ENCODE results near the gene WNK4.
A peak's percentile ranks its signal among the peaks of the same experiment; 100 is the strongest.
"Not testable (repeated sequence)": the region's sequence is repeated elsewhere in the genome, so short reads cannot be mapped to it uniquely, and the experiment has no call there.

Gene WNK4

DNA sequence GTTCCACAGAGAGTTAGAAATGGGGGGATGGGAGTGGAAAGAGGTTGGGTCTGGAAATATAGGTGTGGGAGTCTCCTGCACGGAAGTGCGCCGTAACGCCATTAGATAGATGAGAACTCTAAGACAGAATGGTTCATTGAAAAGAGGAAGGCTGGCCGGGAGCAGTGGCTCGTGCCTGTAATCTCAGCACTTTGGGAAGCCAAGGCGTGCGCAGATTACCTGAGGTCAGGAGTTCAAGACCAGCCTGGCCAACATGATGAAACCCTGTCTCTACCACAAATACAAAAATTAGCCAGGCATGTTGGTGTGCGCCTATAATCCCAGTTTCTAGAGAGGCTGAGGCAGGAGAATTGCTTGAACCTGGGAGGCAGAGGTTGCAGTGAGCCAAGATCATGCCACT lies 12.4 kb upstream of the WNK4 start:
- H3K27ac ChIP-seq; DNase-seq (ENCODE audit: low read depth, low spot score): not testable (repeated sequence)

- not testable (repeated sequence) for DNase-seq (ENCODE audit: low read depth, low spot score)
Observed at GRCh38 chr17:42769964-42770363, 10.4 kb upstream of the WNK4 start.

DNA sequence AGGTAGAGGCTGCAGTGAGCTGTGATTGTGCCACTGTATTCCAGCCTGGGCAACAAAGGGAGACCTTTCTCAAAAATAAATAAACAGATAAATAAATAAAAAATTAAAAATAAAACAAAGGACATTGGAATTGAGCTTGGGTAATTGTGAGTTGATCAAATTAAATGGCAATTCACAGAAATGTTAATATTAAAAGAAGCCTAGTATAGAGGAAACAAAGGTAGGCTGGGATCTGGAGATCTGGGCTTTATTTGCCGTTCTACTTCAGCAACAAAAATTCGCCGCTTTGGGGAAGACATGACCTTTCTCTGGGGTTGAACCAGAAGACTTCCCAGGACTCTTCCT lies 7.5 kb upstream of the WNK4 start:
- DNase-seq (ENCODE audit: low read depth, low spot score), result no peak
- H3K27ac ChIP-seq, result peak overlapping the region; percentile 81

More at GRCh38 chr17:42769964-42770363, 10.4 kb upstream of the WNK4 start:
- H3K27ac ChIP-seq, result not testable (repeated sequence)

GRCh38 chr17:42773290-42774035 lies 6.9 kb upstream of the WNK4 start, which contains the start of gene VPS25:
Gene VPS25, plus strand, starts transcription at chr17:42773449. Its CDS starts 27 bp downstream, at chr17:42773476.
- peak; percentile 43 for DNase-seq (ENCODE audit: low read depth, low spot score)
- H3K27ac ChIP-seq, result peak within 1 kb of the TSS; percentile 81

DNA sequence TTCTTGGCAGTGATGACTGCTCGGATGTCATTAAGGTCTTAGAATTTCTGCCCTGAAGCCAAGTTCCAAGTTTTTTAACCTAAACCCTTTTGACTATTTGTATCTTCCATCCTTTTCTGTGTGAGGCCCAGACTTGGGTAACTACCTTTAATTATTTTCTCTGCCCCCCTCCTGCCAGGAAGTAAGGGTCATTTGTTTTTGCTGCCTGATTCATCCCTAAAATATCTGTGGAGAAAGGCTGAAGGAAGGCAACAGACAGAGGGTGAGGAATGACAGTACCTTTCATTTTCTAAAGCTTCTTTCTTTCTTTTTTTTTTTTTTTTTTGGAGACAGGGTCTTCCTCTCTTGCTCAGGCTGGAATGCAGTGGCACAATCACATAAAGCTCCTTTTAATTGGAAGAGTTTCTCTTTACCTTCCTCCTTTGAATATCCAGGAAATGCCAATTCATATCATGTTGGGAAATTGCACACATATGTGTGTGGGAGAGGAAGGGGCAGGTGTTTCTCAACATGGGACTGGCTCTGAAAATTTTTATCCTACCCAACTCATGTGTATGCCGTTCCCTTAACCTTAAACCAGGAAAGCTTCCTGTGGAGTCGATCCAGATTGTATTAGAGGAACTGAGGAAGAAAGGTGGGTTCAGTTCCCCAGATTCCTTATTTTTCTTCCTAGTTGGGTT lies 6.2 kb upstream of the WNK4 start:
- H3K27ac ChIP-seq, result peak overlapping the region; percentile 81
- DNase-seq (ENCODE audit: low read depth, low spot score), result no peak

GRCh38 chr17:42775534-42776098 lies 4.8 kb upstream of the WNK4 start:
- no peak overlapping the region for H3K27ac ChIP-seq
- no peak for DNase-seq (ENCODE audit: low read depth, low spot score)

DNA sequence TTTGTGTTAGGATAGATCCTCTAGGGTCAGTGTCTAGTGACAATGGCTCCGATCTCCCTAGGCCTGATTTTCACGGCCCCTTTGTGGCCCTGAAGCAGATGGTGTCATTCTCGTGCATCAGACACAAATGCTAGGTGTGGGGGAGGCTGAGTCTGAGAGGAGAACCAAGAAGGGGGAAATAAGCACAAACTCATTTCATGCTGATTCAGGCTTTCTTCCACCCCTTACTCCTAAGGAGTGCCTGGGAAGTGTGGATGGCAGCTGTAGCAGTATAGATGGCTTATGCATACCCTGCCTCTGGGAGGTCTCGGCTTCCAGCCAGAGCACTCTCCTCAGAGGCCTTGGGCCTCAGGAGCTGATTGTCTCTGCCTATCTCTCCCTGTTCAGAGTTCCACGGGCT lies 1.8 kb upstream of the WNK4 start:
- H3K27ac ChIP-seq, result no peak overlapping the region
- no peak for DNase-seq (ENCODE audit: low read depth, low spot score)

GRCh38 chr17:42779304-42779935 lies 990 bp upstream of the WNK4 start:
- DNase-seq (ENCODE audit: low read depth, low spot score), result no peak
- H3K27ac ChIP-seq, result no peak overlapping the region

- no peak overlapping the region for H3K27ac ChIP-seq
- no peak for DNase-seq (ENCODE audit: low read depth, low spot score)
Observed at GRCh38 chr17:42780851-42781638, 635 bp downstream of the WNK4 start.

DNA sequence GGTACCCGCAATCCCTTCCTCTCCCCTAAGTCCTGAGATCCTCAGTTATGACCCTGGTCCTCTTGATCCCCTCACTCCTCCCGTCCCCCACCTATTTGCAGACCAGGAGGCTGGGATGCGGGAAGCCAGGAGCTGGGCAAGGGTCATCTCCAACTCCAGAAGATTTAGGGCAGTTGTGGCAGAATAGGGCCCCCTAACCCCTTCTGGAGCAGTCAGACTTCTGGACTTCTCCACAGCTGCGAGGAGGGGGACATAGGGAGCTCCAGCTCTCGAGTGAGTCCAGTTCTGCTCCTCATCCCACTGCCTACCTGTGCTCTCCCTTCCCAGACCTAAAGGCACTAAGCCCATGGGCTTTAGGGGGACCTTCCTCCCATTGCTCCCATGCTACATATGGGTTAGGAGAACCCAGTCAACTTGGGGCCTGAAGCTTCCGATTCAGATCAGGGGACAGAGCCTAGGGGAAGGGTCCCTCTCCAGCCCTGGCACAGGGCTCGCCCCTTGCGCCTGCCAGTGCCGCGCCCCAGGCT lies 1.3 kb downstream of the WNK4 start:
- no peak overlapping the region for H3K27ac ChIP-seq
- DNase-seq (ENCODE audit: low read depth, low spot score), result no peak

DNA sequence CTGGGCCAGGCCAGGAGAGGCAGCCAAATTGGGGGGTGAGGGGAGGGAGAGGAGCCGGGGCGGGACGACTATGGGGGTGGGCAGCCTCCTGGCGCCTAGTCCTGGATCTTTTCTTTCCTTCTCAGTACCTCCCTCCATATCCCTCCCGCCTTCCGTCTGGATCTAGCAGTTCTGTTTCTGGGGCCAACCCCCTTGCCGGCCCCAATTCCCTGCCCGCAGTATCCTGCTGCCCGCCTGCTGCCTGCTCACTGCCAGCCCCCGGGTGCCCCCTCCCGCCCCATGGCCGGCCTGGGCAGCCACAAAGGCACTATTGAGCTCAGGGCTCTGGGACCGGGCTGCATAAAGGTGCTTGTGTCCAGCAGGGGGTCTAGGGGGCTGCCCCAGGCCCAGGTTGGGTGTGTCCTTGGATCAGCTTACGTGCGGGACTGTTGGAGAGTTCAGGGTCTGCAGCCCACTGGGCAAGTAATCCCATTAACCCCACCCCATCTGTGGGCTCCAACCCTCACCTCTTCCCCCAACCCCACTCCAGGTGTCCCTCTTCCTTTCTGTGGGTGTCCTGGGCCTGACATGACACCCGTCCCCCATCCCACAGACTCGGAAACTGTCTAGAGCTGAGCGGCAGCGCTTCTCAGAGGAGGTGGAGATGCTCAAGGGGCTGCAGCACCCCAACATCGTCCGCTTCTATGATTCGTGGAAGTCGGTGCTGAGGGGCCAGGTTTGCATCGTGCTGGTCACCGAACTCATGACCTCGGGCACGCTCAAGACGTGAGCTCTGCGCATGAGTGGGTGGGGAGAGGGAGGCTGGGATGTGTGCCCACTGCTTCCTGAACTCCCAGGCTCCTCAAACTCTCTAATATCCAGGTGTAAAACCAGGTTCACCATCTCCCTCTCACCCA lies 2.0 kb downstream of the WNK4 start:
- no peak for DNase-seq (ENCODE audit: low read depth, low spot score)
- H3K27ac ChIP-seq, result peak overlapping the region; percentile 42

GRCh38 chr17:42783062-42783790 lies 2.8 kb downstream of the WNK4 start:
- H3K27ac ChIP-seq, result peak overlapping the region; percentile 42
- DNase-seq (ENCODE audit: low read depth, low spot score), result peak; percentile 22

- DNase-seq (ENCODE audit: low read depth, low spot score), result no peak
- peak overlapping the region; percentile 42 for H3K27ac ChIP-seq
Observed at GRCh38 chr17:42783791-42784138, 3.4 kb downstream of the WNK4 start.

GRCh38 chr17:42784409-42784808 lies 4.0 kb downstream of the WNK4 start:
- no peak for DNase-seq (ENCODE audit: low read depth, low spot score)
- H3K27ac ChIP-seq, result no peak overlapping the region

DNA sequence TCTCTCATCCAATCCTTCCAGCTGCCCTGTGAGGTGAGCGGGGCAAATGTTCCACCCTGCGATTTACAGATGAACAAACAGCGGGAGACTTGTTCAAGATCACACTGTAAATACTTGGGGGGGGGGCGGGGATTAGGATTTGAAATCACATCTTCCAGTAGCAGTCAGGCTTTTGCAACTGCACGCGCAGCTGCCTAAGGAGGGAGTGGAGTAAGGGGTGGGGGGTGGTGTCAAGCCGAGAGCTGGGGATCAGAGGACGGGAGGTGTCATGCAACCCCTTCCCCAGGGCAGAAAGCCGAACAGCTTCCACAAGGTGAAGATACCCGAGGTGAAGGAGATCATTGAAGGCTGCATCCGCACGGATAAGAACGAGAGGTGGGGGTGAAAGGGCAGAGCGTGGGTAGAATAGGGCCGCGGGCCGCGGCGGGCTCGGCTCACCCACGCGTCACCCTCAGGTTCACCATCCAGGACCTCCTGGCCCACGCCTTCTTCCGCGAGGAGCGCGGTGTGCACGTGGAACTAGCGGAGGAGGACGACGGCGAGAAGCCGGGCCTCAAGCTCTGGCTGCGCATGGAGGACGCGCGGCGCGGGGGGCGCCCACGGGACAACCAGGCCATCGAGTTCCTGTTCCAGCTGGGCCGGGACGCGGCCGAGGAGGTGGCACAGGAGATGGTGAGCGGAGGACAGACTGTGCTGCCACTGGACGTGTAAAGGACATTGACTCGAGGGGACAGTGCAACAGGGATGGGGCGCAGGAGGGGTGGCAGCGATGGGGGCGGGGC lies 4.6 kb downstream of the WNK4 start:
- DNase-seq (ENCODE audit: low read depth, low spot score), result no peak

DNA sequence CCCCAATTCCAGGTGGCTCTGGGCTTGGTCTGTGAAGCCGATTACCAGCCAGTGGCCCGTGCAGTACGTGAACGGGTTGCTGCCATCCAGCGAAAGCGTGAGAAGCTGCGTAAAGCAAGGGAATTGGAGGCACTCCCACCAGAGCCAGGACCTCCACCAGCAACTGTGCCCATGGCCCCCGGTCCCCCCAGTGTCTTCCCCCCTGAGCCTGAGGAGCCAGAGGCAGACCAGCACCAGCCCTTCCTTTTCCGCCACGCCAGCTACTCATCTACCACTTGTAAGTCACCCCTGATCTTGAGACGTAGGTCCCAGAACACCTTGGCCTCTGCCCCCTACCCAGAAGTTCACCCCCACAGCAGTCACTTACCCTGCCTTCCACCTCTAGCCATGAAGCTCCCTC lies 6.9 kb downstream of the WNK4 start:
- DNase-seq (ENCODE audit: low read depth, low spot score), result no peak
- H3K27ac ChIP-seq, result no peak overlapping the region

More for the DNA sequence above, 4.6 kb downstream of the WNK4 start:
- H3K27ac ChIP-seq, result no peak overlapping the region

DNA sequence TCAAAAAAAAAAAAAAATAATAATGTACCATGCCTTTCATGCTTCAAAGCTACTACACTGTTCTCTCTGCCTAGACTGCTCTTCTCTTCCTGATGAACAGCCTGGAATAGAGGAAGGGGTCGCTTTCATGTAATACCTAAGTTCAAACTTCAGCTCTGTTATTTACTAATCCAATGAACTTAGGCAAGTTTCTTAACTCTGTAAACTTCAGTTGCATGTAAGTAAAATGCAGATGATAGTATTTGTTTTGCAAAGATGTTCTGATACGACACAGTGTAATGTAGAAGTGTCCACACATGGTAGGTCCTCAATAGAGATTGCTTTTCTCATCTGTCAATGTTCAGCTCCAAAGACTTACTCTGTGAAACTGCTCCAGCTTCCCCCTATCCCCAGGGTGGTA lies 11.5 kb downstream of the WNK4 start:
- DNase-seq (ENCODE audit: low read depth, low spot score), result no peak
- H3K27ac ChIP-seq, result no peak overlapping the region

GRCh38 chr17:42792545-42792944 lies 12.1 kb downstream of the WNK4 start:
- no peak for DNase-seq (ENCODE audit: low read depth, low spot score)
- H3K27ac ChIP-seq, result no peak overlapping the region

Data from epithelial cell of prostate (primary cell).